A673 (cell line): ENCODE data around the gene TMEM184A. TPM values are rescaled to one million over a fixed set of nuclear protein-coding genes. Genes with fewer than 3 reads are reported as not detected.

Experiments used
- BruUV-seq: library from RNA; stranded (reverse); fragments of 400-500 nt; replicated peaks from 2 replicates; lab custom pipeline; 2021; lab: Mats Ljungman, UMichigan
- CTCF ChIA-PET: fragments of 300-600 bp; sonication (Branson Sonifier 250); formaldehyde crosslinking; loops from one replicate; lab custom pipeline; 2022; ENCODE audit warnings: antibody characterized with exemption; lab: Charles Lee
- POLR2A ChIA-PET: fragments of 300-600 bp; sonication (Branson Sonifier 250); formaldehyde crosslinking; loops from one replicate; lab custom pipeline; 2022; ENCODE audit warnings: antibody characterized with exemption; ENCODE audit not compliant: low non-redundant PET; lab: Charles Lee
- DNase-seq: peaks from one replicate; pipeline ENCODE4 v3.0.0-alpha.2; 2015; ENCODE audit warnings: low spot score
- H3K27ac ChIP-seq: fragments of 200-600 bp; sonication (generic); 2 replicates; pipeline ENCODE4 v1.5.1; 2016; ENCODE audit warnings: mixed run types, low read depth, mild to moderate bottlenecking, mixed read lengths, antibody characterized with exemption, low read length; ENCODE audit not compliant: poor library complexity, severe bottlenecking
- H3K27me3 ChIP-seq: fragments of 200-600 bp; sonication (generic); replicated peaks from 2 replicates; pipeline ENCODE4 v1.6.1; 2017; ENCODE audit warnings: mixed run types, low read depth, mild to moderate bottlenecking, mixed read lengths, antibody characterized with exemption, low read length; ENCODE audit not compliant: insufficient read depth, poor library complexity
- H3K36me3 ChIP-seq: fragments of 200-600 bp; sonication (generic); 2 replicates; pipeline ENCODE4 v1.6.1; 2016; ENCODE audit warnings: mixed run types, mild to moderate bottlenecking, mixed read lengths, antibody characterized with exemption, low read length; ENCODE audit not compliant: insufficient read depth, poor library complexity, severe bottlenecking
- H3K4me1 ChIP-seq: fragments of 200-600 bp; sonication (generic); 2 replicates; pipeline ENCODE4 v1.6.1; 2017; ENCODE audit warnings: mixed run types, mild to moderate bottlenecking, mixed read lengths, antibody characterized with exemption, low read length; ENCODE audit not compliant: insufficient read depth, poor library complexity, severe bottlenecking
- H3K4me3 ChIP-seq: fragments of 200-600 bp; sonication (generic); 2 replicates; pipeline ENCODE4 v1.5.1; 2016; ENCODE audit warnings: low read depth, mixed run types, mild to moderate bottlenecking, mixed read lengths, low read length; ENCODE audit not compliant: poor library complexity, severe bottlenecking
- H3K9me3 ChIP-seq: fragments of 200-600 bp; sonication (generic); 2 replicates; pipeline ENCODE4 v1.6.1; 2016; ENCODE audit warnings: mixed run types, low read depth, mild to moderate bottlenecking, mixed read lengths, antibody characterized with exemption, low read length; ENCODE audit not compliant: poor library complexity, severe bottlenecking
- CTCF ChIP-seq: fragments of 300-800, 200-600 bp; sonication (generic); conservative IDR thresholded peaks from 2 replicates; pipeline ENCODE4 v1.5.1; 2017; ENCODE audit warnings: low read depth, mild to moderate bottlenecking, antibody characterized with exemption, low read length, moderate library complexity, mixed read lengths
- EZH2 ChIP-seq: fragments of 200-600 bp; sonication (generic); IDR thresholded peaks from 2 replicates; pipeline ENCODE4 v1.6.1; 2017; ENCODE audit warnings: borderline replicate concordance, low read depth, mild to moderate bottlenecking, mixed read lengths, antibody characterized with exemption, low read length; ENCODE audit not compliant: poor library complexity, severe bottlenecking
- intact Hi-C: fragments of 100-400 bp; cut with micrococcal nuclease; formaldehyde crosslinking; loops from one replicate; pipeline ENCODE4 v1.10.0; 2022; ENCODE audit not compliant: unreplicated experiment
- total RNA-seq: library from RNA; stranded (reverse); gene quantifications from 2 replicates; pipeline ENCODE4 v1.2.3, GENCODE V29; 2021

TMEM184A gene
- total RNA-seq, 1 experiment from 2014 or later = not detected

DNA sequence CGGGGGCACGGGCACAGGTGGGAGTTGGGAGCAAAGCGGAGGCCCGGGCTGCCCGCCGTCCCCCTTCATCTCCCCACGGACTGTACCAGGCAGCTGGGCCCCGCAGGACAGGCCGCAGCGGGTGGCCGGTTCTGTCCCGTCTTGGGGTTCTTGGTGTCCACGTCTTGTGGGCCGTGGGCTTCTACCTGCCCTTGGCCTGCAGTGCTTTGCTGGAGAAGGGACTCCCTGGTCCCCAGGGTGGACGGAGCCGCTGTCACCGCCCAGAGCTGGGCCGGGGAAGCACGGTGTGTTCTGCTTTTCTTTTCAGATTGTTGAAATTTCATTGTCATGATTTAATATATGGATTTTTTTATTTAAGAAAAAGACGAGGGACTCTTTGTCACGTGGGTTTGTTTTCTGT, 13.7 kb downstream of the TMEM184A start:
- POLR2A ChIA-PET = no interaction called here
- CTCF ChIA-PET = no interaction called here
- H3K4me3 ChIP-seq = no peak overlapping the region
- DNase-seq = no peak
- H3K27me3 ChIP-seq = no peaks in the 10 kb centered on the region
- H3K9me3 ChIP-seq = no peaks in the 10 kb centered on the region
- intact Hi-C loops = no loop called here
- peaks cover 4% of the 10 kb centered on the region for H3K36me3 ChIP-seq
- TF ChIP-seq CTCF = no peak
- no peak for TF ChIP-seq EZH2
- H3K27ac ChIP-seq = no peak overlapping the region
- H3K4me1 ChIP-seq = peaks cover 9% of the 10 kb centered on the region
- BruUV-seq = no TSS peak

DNA sequence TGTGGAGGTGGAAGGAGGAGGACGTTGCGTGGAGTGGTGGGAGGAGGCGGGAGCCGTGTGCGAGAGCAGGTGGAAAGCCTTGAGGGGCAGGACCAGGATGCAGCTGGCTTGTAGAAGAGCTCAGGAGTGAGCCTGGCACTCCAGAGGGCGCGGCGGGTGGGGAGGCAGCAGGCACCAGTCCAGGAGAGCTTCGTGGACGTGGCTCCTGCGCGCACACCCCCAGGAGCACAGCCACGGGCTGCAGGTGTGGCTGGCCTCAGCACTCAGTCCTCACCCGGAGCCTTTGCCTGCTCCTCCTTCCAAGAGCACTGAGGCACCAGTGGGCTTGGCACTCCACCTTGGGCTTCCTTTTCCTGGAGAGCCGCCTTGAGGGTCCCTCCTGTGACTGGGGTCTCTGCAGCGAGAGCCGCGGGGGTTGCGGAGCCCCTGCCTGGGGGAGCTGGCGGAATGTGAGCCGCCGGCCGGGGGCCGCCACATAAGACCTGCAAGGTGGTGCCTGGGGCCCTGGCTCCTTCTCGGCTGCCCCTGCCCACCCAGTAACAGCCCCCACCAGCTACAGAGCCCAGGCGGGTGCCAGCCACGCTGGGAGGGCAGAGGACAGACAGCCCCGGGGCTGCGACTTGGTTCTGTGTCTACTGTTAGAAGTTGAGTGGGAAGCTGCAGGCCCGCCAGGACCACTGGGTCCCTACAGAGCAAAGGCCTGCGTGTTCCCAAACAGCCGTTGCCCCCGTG, 14.4 kb downstream of the TMEM184A start:
- ChIA-PET CTCF (no interaction called here), POLR2A (no interaction called here)
- intact Hi-C loops = no loop called here
- peaks cover 16% of the 10 kb centered on the region for H3K4me1 ChIP-seq
- no peak overlapping the region for H3K4me3 ChIP-seq
- H3K27ac ChIP-seq = no peak overlapping the region
- no peak for TF ChIP-seq CTCF
- TF ChIP-seq EZH2 = no peak
- no TSS peak for BruUV-seq
- peaks cover 4% of the 10 kb centered on the region for H3K36me3 ChIP-seq
- DNase-seq = no peak
- H3K27me3 ChIP-seq = no peaks in the 10 kb centered on the region
- H3K9me3 ChIP-seq = no peaks in the 10 kb centered on the region

DNA sequence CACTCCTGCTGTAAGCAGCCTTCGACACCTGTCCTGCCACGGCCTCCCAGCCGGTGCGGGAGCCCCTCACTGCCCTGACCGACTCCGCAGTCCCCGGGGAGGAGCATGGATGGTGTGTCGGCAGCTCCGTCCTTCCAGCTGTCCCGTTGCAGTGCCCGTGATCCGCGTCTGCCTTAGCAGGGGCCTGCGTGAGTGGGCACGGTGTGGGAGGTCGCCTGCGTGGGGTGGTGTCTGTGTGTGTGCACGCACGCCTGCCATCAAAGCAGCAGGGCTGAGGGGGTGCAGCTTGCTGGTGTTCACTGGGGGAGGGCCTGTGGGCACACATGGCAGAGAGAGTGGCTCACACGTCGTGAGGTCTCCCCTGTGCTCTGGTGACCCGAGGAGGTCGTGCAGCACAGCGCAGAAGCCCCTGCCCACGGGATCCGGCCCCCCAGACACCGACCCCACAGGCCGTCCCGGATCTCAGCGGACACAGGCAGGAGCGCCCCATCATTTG, 15.2 kb downstream of the TMEM184A start:
- intact Hi-C loops = no loop called here
- H3K4me3 ChIP-seq = no peak overlapping the region
- no peak for DNase-seq
- POLR2A ChIA-PET = no interaction called here
- H3K27ac ChIP-seq = no peak overlapping the region
- H3K9me3 ChIP-seq = no peaks in the 10 kb centered on the region
- H3K27me3 ChIP-seq = no peaks in the 10 kb centered on the region
- TF ChIP-seq EZH2 (no peak), CTCF (no peak)
- CTCF ChIA-PET = no interaction called here
- peaks cover 21% of the 10 kb centered on the region for H3K4me1 ChIP-seq
- peaks cover 4% of the 10 kb centered on the region for H3K36me3 ChIP-seq
- no TSS peak for BruUV-seq
